ENCODE data around the gene LCNL1.

Gene LCNL1

GRCh38 chr9:136982232-136983051, at the start of gene LCNL1:
LCNL1 (plus strand) TSS chr9:136982993; CDS start chr9:136983587, 594 bp downstream.
- no peak for DNase-seq (ENCODE audit: low read depth)

GRCh38 chr9:136934277-136934676, 48.5 kb upstream of the LCNL1 start:
- no peak for DNase-seq (ENCODE audit: low read depth)

DNA sequence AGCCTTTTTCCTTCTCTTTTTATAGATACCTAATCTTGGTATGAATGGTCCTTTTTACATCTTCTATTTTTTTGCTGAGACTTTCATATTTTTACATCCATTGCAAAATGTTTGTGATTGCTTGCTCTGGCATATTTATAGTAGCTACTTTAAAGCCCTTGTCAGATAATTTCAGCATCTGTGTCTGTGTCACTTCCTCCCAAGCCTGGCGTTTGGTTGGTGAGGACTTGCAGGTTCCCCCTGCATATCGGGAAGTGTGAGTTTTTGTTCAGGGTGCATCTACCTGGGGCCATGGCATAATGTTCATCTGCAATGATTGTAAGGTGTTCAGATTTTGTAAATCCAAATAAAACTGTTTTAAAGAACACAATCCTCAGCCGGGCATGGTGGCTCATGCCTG, 47.1 kb upstream of the LCNL1 start:
- no peak for DNase-seq (ENCODE audit: low read depth)

GRCh38 chr9:136936645-136937170, 46.1 kb upstream of the LCNL1 start:
- no peak for DNase-seq (ENCODE audit: low read depth)

DNA sequence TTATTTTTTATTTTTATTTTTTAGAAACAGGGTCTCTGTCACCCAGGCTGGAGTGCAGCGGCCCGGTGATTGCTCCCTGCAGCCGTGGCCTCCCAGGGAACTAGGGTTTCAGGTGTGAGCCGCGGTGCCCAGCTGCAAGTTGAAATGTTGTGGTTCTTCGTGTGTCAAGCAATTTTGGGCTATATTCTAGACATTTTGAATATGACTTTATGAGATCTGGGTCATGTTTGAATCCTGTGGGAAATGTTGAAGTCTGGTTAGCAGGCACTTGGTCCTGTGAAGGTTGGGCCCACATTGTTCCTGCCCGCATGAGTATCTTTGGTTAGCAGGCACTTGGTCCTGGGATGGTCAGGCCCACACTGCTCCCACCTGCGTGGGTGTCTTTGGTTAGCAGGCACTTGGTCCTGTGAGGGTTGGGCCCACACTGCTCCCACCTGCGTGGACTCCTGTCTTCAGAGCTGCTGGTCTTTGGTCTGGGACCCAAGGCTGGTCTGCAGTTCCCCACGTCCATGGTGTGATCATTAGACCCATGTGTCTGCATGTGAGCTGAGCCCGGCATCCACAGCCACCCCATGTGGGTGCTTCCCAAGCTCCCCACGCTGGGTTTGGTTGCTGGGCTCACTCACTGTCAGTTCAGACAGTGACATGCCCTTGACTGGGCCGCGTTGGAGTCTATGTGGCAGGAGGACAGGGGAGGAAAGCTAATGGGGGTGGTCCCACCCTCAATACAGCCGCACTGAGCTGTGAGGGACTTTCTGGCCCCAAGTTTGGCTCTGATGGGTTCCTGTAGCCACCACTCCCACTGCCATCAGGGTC, 45.4 kb upstream of the LCNL1 start:
- no peak for DNase-seq (ENCODE audit: low read depth)

DNA sequence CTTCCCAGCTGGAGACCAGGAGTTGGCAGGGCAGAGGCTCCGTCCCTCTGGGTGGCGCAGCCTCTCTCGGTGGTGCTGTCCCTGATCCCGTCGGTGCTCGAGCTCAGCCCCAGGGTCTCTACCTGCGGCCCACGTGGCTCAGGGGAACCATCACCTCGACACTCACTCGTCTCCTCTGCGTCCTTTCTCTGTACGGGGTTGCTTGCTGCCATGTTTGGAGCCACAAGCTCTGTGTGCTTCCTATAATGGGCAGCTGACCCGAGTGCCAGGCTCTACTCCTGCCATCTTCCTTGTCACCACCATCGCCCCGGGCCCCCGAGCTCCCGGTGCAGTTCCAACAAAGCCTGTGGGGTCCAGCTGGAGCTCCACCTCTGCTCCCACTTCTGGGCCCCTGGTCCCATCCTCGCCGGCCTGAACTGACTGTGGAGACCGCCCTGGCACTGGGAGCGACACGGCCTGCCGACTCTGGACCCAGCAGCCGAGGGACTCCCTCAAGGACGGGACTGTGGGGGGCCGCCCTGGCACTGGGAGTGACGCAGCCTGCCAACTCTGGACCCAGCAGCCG, 43.3 kb upstream of the LCNL1 start:
- DNase-seq (ENCODE audit: low read depth) = no peak

GRCh38 chr9:136939996-136940525, 42.7 kb upstream of the LCNL1 start:
- DNase-seq (ENCODE audit: low read depth) = no peak

DNA sequence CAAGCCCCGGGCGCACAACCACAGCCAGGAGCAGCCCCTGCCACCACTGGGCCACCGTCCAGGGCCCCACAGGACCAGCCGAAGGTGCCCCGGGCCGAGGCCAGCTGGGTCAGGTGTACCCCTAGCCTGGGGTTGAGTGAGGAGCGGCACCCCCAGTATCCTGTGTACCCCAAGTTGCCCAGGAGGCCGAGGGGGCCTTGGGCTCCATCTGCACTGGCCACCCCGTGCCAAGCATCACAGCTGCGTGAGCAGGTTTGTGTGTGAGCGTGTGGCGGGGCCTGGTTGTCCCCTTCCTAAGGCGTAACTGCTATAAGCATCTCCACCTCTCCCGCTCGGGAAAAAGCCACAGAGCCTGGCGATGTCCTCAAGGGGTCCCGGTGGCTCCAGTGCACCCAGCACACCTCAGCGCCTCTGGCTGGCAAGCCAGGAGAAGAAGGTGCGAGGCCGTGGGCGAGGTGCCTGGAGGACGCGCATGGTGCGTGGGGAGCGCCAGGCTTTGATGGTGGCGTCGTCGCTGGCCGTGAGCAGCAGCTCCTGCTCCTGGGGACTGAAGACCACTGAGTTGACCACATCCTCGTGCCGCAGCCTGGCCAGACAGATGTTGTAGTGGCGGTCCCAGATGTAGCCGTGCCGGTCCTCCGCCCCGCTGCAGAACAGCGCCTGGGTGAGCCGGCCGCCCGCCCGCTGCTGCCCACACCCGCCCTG, 42.1 kb upstream of the LCNL1 start:
- DNase-seq (ENCODE audit: low read depth) = no peak

GRCh38 chr9:136941231-136942111, 41.3 kb upstream of the LCNL1 start:
- no peak for DNase-seq (ENCODE audit: low read depth)

DNA sequence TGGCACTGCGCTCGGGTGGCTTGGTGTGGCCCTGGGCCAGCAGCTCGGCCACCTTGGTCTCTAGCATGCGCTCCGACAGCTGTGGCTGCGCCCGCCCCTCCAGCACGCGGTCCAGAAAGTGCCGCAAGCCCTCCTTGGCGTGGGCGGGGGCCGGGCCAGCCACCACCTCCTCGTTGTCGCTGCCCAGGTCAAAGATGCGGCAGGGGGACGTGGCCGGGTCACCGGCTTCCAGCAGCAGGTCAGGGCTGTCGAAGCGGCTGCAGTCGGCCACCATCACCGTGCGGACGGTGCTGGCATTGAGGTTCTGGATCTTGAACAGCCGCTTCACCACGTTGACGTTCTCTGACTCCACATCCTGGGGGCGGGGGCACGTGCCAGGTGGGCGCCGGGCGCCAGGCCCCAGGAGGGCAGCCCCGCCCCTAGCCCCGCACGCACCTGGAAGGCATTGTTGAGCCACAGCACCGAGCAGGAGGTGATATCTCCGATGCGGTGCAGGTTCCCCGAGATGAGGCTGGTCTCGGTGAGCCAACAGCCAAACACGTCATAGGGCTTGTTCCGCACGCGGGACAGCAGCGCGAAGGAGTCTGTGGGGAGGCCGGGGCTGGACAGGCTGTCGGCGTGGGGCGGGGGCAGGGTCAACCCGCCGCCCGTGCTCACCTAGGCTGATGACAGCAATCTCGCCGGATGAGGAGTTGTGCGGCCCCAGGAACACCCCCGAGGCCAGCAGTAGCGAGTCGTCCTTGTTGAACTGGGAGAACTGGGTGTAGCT, 40.5 kb upstream of the LCNL1 start:
- no peak for DNase-seq (ENCODE audit: low read depth)

GRCh38 chr9:136942881-136943230, 39.9 kb upstream of the LCNL1 start:
- no peak for DNase-seq (ENCODE audit: low read depth)

GRCh38 chr9:136943291-136944211, 39.2 kb upstream of the LCNL1 start:
- DNase-seq (ENCODE audit: low read depth) = no peak

DNA sequence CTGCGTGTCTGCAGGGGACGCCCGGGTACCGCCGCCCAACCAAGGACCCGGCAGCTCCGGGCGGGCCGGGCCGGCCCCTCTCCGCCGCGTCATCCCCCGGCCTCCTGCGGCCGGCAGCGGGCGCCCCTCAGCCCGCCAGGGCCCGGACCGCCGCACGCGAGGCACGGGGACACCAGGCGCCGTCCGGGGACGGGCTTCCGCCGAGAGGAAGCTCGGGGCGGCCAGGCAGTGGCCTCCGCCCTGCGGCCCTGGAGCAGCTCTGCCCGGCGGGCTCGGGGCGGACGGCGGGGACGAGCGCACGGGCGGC, 38.6 kb upstream of the LCNL1 start:
- DNase-seq (ENCODE audit: low read depth) = peak; percentile 69

DNA sequence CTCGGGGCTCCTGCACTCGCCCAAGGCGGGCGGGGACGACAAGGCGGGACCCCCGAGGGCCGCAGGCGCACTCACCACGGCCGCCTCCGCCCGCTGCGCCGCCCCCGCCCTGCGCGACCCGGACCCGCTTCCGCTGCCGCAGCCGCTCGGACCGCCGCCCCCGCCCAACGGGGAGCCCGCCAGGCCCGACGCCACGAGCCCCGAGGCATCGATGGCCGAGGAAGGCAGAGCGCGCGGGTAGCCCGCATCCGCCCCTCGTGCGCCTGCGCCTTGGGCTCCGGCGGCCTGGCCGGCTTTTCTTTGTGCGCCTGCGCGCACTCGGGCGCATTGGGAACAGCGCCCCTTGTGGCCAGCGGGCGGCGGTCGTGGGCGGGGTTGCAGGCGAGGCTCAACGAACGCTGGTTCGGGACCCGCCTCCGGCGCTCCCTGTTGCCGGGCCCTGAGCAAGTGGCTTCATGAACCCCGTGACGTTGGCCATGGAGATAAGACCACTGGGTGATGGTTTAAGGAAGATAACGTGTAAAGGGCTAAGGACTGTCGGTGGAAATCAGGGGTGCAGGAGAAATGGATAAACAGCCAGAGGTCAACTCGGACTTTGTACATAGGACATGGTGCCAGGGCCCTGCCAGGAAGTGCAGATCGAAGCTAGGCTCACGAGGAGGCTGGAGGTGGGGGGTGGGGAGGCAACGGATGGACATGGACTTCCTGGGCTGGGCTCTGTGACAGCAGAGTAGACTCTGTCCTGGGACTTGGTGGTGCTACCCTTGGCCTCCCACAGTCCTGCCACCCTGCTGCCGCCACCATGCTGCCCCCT, 38.1 kb upstream of the LCNL1 start, which contains the start of the genes C8G and FBXW5:
TSS of gene C8G (plus strand) at position 725 of the 814 bp plus-strand sequence. CDS start at position 803, 78 bp downstream.
TSS of gene FBXW5 (minus strand) at position 220 of the 814 bp plus-strand sequence. CDS start 655 bp downstream, outside the sequence.
- DNase-seq (ENCODE audit: low read depth) = peak; percentile 92

GRCh38 chr9:136945333-136946227, 37.2 kb upstream of the LCNL1 start:
- DNase-seq (ENCODE audit: low read depth) = no peak

GRCh38 chr9:136946228-136947027, 36.4 kb upstream of the LCNL1 start:
- DNase-seq (ENCODE audit: low read depth) = no peak

Measured in EH (cell line).